HepG2 (cell line): ENCODE results near the gene COQ5. TPM values are rescaled to one million over a fixed set of nuclear protein-coding genes. Genes with fewer than 3 reads are reported as not detected.

Experiments
- CENPT ChIP-seq: sonication (generic); formaldehyde crosslinking; IDR thresholded peaks from 2 replicates; pipeline ENCODE4 v1.8.0; 2022; ENCODE audit warnings: low read depth, mild to moderate bottlenecking, moderate library complexity, missing genetic modification reagents
- ETV5 ChIP-seq: IDR thresholded peaks from 2 replicates; pipeline ENCODE4 v1.6.1; 2018; ENCODE audit warnings: missing biosample characterization, missing genetic modification reagents, inconsistent platforms, borderline replicate concordance
- ISX ChIP-seq: sonication (generic); formaldehyde crosslinking; conservative IDR thresholded peaks from 2 replicates; pipeline ENCODE4 v1.5.0; 2020; ENCODE audit warnings: missing genetic modification reagents
- KDM1A ChIP-seq: IDR thresholded peaks from 2 replicates; pipeline ENCODE4 v1.6.1; 2016; ENCODE audit warnings: missing compliant biosample characterization
- MBNL3 ChIP-seq: fragments of 250-450 bp; sonication (Bioruptor Pico); conservative IDR thresholded peaks from 2 replicates; pipeline ENCODE4 v1.8.0; 2022; ENCODE audit warnings: mild to moderate bottlenecking, inconsistent platforms
- MIER2 ChIP-seq: IDR thresholded peaks from 2 replicates; pipeline ENCODE4 v1.6.1; 2016; ENCODE audit warnings: missing biosample characterization, missing genetic modification reagents
- NFE2L2 ChIP-seq: fragments of 150-350 bp; IDR thresholded peaks from 2 replicates; pipeline ENCODE4 v1.6.1; 2014; ENCODE audit warnings: low read length
- POLR2AphosphoS2 ChIP-seq: IDR thresholded peaks from 2 replicates; pipeline ENCODE4 v1.6.1; 2011; ENCODE audit warnings: low read depth, low read length, improper control_type of control experiment
- SCMH1 ChIP-seq: sonication (generic); formaldehyde crosslinking; IDR thresholded peaks from 2 replicates; pipeline ENCODE4 v1.9.0; 2021; ENCODE audit warnings: missing genetic modification reagents, mild to moderate bottlenecking, borderline replicate concordance
- SP2 ChIP-seq: sonication (generic); formaldehyde crosslinking; IDR thresholded peaks from 2 replicates; pipeline ENCODE4 v1.5.1; 2020; ENCODE audit warnings: mild to moderate bottlenecking, missing genetic modification reagents
- ZBTB34 ChIP-seq: sonication (generic); formaldehyde crosslinking; IDR thresholded peaks from 2 replicates; pipeline ENCODE4 v1.8.0; 2022; ENCODE audit warnings: mild to moderate bottlenecking, missing genetic modification reagents
- ZBTB39 ChIP-seq: sonication (generic); formaldehyde crosslinking; IDR thresholded peaks from 2 replicates; pipeline ENCODE4 v1.5.0; 2020; ENCODE audit warnings: missing genetic modification reagents
- ZBTB7A ChIP-seq: sonication (generic); formaldehyde crosslinking; IDR thresholded peaks from 2 replicates; pipeline ENCODE4 v1.8.0; 2022; ENCODE audit warnings: mild to moderate bottlenecking, missing genetic modification reagents
- ZFP91 ChIP-seq: sonication (generic); formaldehyde crosslinking; IDR thresholded peaks from 2 replicates; pipeline ENCODE4 v1.9.0; 2022; ENCODE audit warnings: missing genetic modification reagents, mild to moderate bottlenecking, borderline replicate concordance
- ZHX1 ChIP-seq: sonication (generic); formaldehyde crosslinking; IDR thresholded peaks from 2 replicates; pipeline ENCODE4 v1.8.1; 2022; ENCODE audit warnings: low read depth, mild to moderate bottlenecking, missing genetic modification reagents
- ZNF207 ChIP-seq: fragments of 450-650 bp; IDR thresholded peaks from 2 replicates; pipeline ENCODE4 v1.6.1; 2016; ENCODE audit warnings: antibody characterized with exemption, borderline replicate concordance
- ZNF567 ChIP-seq: sonication (generic); formaldehyde crosslinking; IDR thresholded peaks from 2 replicates; pipeline ENCODE4 v1.8.1; 2023; ENCODE audit warnings: mild to moderate bottlenecking, missing genetic modification reagents, borderline replicate concordance
- ZNF614 ChIP-seq: IDR thresholded peaks from 2 replicates; pipeline ENCODE4 v1.6.1; 2018; ENCODE audit warnings: missing biosample characterization, missing genetic modification reagents, inconsistent platforms, borderline replicate concordance
- ZNF678 ChIP-seq: sonication (generic); formaldehyde crosslinking; IDR thresholded peaks from 2 replicates; pipeline ENCODE4 v1.4.0; 2020; ENCODE audit warnings: mild to moderate bottlenecking, missing genetic modification reagents
- ZNF749 ChIP-seq: sonication (generic); formaldehyde crosslinking; IDR thresholded peaks from 2 replicates; pipeline ENCODE4 v1.8.0; 2022; ENCODE audit warnings: mild to moderate bottlenecking, missing genetic modification reagents, moderate library complexity, borderline replicate concordance
- ZSCAN22 ChIP-seq: sonication (generic); formaldehyde crosslinking; IDR thresholded peaks from 2 replicates; pipeline ENCODE4 v1.4.0; 2020; ENCODE audit warnings: mild to moderate bottlenecking, missing genetic modification reagents
- ZSCAN30 ChIP-seq: sonication (generic); formaldehyde crosslinking; IDR thresholded peaks from 2 replicates; pipeline ENCODE4 v1.5.0; 2020; ENCODE audit warnings: mild to moderate bottlenecking, missing genetic modification reagents
- polyA plus RNA-seq, 8 experiments: library from polyadenylated mRNA; depleted of rRNA in 3 of 8; stranded (reverse) in 7 of 8; unstranded in 1 of 8; fragments of >200 nt; fragmentation: Illumina TruSeq in 4 of 8; extraction: Trizol in 4 of 8; gene quantifications; 2 replicates each; pipeline versions ENCODE4 v1.2.1 to v1.2.3, GENCODE V29; 2011 to 2016; ENCODE audit warnings: low read depth in 4 of 8, missing spikeins in 1 of 8, mixed read lengths in 1 of 8; ENCODE audit not compliant: insufficient read depth in 1 of 8
- total RNA-seq, 5 experiments: library from RNA; depleted of rRNA; stranded (reverse); fragments of >200 nt; fragmentation: Illumina TruSeq; extraction: Trizol; gene quantifications; 2 replicates each; pipeline ENCODE4 v1.2.3, GENCODE V29; 2016; ENCODE audit warnings: low read depth in 1 of 5

Gene COQ5
- total and polyA plus RNA-seq, 2 of the 13 experiments (the other 11 are each of a cell fraction or from before 2014, with no cell fraction given) = 36.4 to 41.5 TPM

GRCh38 chr12:120469450-120470149 lies 59.4 kb downstream of the COQ5 start, which contains the start of gene SRSF9 (continued):
- peak; percentile 99 for TF ChIP-seq ZFP91
- no peak for TF ChIP-seq ZNF207
- TF ChIP-seq ZNF678 (CRISPR knock-in tag) = no peak
- TF ChIP-seq NFE2L2 = no peak
- TF ChIP-seq CENPT = no peak
- no peak for TF ChIP-seq ZBTB39
- TF ChIP-seq ZHX1 (CRISPR knock-in tag) = 0 out of 2 replicates have a peak, but pooled peaks have one; percentile 7
- TF ChIP-seq ETV5 (CRISPR knock-in tag) = peak; percentile 92
- no peak for TF ChIP-seq SCMH1 (CRISPR knock-in tag)
- 0 out of 2 replicates have a peak, but pooled peaks have one; percentile 28 for TF ChIP-seq ZNF749 (CRISPR knock-in tag)
- TF ChIP-seq ZBTB34 (CRISPR knock-in tag) = 0 out of 2 replicates have a peak, but pooled peaks have one; percentile 42
- TF ChIP-seq POLR2AphosphoS2 = no peak
- no peak for TF ChIP-seq ISX (CRISPR knock-in tag)
- no peak for TF ChIP-seq ZSCAN22
- TF ChIP-seq ZNF567 (CRISPR knock-in tag) = peak; percentile 17; the same call in 1 of the 2 replicates
- no peak for TF ChIP-seq MIER2
- TF ChIP-seq ZSCAN30 = no peak
- TF ChIP-seq ZNF614 (CRISPR knock-in tag) = 0 out of 2 replicates have a peak, but pooled peaks have one; percentile 55
- TF ChIP-seq KDM1A (CRISPR knock-in tag) = peak; percentile 27; the same call in 1 of the 2 replicates
- no peak for TF ChIP-seq SP2 (CRISPR knock-in tag)
- TF ChIP-seq ZBTB7A (CRISPR knock-in tag) = peak; percentile 42; the same call in 1 of the 2 replicates
- TF ChIP-seq MBNL3 (CRISPR knock-in tag) = no peak
